HS-5 (cell line): Measurements from ENCODE around the gene TIMP3.

Experiments
- DNase-seq: peaks from one replicate; pipeline ENCODE4 v3.0.0-alpha.2; 2012; ENCODE audit warnings: low read depth

TIMP3 gene

GRCh38 chr22:32808038-32808445 is 6.5 kb downstream of the TIMP3 start:
- DNase-seq = no peak

- no peak for DNase-seq
Measured at GRCh38 chr22:32809786-32810554, 8.5 kb downstream of the TIMP3 start.

GRCh38 chr22:32810555-32811133 is 9.1 kb downstream of the TIMP3 start:
- DNase-seq = no peak

GRCh38 chr22:32811788-32812545 is 10.5 kb downstream of the TIMP3 start:
- DNase-seq = no peak

GRCh38 chr22:32814285-32814860 is 12.9 kb downstream of the TIMP3 start:
- no peak for DNase-seq

GRCh38 chr22:32815059-32815458 is 13.6 kb downstream of the TIMP3 start:
- no peak for DNase-seq

- no peak for DNase-seq
Measured at GRCh38 chr22:32815943-32816342, 14.4 kb downstream of the TIMP3 start.

- DNase-seq = no peak
Measured at GRCh38 chr22:32817137-32817730, 15.7 kb downstream of the TIMP3 start.

GRCh38 chr22:32818446-32819115 is 17.1 kb downstream of the TIMP3 start:
- DNase-seq = no peak

GRCh38 chr22:32819120-32819519 is 17.6 kb downstream of the TIMP3 start:
- no peak for DNase-seq

- no peak for DNase-seq
Measured at GRCh38 chr22:32820131-32821119, 18.9 kb downstream of the TIMP3 start.

GRCh38 chr22:32822179-32822877 is 20.8 kb downstream of the TIMP3 start:
- DNase-seq = no peak

- DNase-seq = no peak
Measured at GRCh38 chr22:32823024-32823730, 21.7 kb downstream of the TIMP3 start.

GRCh38 chr22:32824531-32825312 is 23.2 kb downstream of the TIMP3 start:
- DNase-seq = no peak

- no peak for DNase-seq
Measured at GRCh38 chr22:32826537-32826936, 25.0 kb downstream of the TIMP3 start.

GRCh38 chr22:32827049-32827602 is 25.6 kb downstream of the TIMP3 start:
- no peak for DNase-seq

GRCh38 chr22:32828150-32828549 is 26.6 kb downstream of the TIMP3 start:
- DNase-seq = no peak

GRCh38 chr22:32828561-32828960 is 27.1 kb downstream of the TIMP3 start:
- no peak for DNase-seq
